Right lobe of liver (tissue), 4 donors: Measurements from ENCODE around the gene LHPP.

ENCODE experiments used
- POLR2A ChIP-seq: fragments of 450-650 bp; IDR thresholded peaks from one replicate; pipeline ENCODE4 v1.6.1; 2017; ENCODE audit warnings: antibody characterized with exemption, mild to moderate bottlenecking
- TF ChIP-seq, protein P1 (sequence below), 4 donors: fragments of 200-600 bp in 3 of 4; fragments of 450-650 bp in 1 of 4; IDR thresholded peaks; one replicate each; pipeline versions ENCODE4 v1.5.1 to v1.8.0; 2016 to 2022; ENCODE audit warnings: antibody characterized with exemption in 4 of 4, mild to moderate bottlenecking in 2 of 4
- donor health status: DM: no; HTN: no; CAD: no.
- donor health status: DM: no; HTN: no; CAD: no.
- donor health status: DM: no; HTN: yes; CAD: no.

DNA sequence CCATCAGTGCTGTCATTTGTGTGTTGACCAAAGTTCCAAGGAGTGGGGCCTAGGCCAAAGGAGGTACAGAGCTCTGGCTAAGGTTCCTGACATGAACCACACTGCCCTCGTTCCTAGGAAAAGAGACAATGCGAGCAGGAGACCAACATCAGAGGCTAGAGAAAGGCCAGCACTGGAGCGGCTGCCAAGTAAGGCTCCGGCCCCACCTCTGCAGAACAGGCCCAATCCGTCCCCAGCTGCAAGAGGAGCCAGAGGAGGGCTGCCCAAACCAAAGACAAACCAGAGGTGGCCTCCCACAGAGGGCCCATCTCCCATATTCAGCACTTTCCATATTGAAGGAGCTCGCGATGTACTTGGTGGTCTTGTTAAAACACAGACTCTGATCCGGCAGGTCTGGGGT lies 201.6 kb downstream of the LHPP start:
- TF ChIP-seq, protein P1, sequence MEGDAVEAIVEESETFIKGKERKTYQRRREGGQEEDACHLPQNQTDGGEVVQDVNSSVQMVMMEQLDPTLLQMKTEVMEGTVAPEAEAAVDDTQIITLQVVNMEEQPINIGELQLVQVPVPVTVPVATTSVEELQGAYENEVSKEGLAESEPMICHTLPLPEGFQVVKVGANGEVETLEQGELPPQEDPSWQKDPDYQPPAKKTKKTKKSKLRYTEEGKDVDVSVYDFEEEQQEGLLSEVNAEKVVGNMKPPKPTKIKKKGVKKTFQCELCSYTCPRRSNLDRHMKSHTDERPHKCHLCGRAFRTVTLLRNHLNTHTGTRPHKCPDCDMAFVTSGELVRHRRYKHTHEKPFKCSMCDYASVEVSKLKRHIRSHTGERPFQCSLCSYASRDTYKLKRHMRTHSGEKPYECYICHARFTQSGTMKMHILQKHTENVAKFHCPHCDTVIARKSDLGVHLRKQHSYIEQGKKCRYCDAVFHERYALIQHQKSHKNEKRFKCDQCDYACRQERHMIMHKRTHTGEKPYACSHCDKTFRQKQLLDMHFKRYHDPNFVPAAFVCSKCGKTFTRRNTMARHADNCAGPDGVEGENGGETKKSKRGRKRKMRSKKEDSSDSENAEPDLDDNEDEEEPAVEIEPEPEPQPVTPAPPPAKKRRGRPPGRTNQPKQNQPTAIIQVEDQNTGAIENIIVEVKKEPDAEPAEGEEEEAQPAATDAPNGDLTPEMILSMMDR (IDR thresholded peaks at IDR 0.05), result no peak
- TF ChIP-seq POLR2A, result no peak
